Stimulated activated CD4-positive, alpha-beta T cell treated with anti-CD3 and anti-CD28 coated beads, Interleukin-4, amount 100 ng/mL, for 1 hour (primary cell): ENCODE measurements around the gene WASF3.

Experiments used
- DNase-seq: peaks from one replicate; pipeline ENCODE4 v3.0.0-alpha.2; 2020

Gene WASF3, protein sequence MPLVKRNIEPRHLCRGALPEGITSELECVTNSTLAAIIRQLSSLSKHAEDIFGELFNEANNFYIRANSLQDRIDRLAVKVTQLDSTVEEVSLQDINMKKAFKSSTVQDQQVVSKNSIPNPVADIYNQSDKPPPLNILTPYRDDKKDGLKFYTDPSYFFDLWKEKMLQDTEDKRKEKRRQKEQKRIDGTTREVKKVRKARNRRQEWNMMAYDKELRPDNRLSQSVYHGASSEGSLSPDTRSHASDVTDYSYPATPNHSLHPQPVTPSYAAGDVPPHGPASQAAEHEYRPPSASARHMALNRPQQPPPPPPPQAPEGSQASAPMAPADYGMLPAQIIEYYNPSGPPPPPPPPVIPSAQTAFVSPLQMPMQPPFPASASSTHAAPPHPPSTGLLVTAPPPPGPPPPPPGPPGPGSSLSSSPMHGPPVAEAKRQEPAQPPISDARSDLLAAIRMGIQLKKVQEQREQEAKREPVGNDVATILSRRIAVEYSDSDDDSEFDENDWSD

DNA sequence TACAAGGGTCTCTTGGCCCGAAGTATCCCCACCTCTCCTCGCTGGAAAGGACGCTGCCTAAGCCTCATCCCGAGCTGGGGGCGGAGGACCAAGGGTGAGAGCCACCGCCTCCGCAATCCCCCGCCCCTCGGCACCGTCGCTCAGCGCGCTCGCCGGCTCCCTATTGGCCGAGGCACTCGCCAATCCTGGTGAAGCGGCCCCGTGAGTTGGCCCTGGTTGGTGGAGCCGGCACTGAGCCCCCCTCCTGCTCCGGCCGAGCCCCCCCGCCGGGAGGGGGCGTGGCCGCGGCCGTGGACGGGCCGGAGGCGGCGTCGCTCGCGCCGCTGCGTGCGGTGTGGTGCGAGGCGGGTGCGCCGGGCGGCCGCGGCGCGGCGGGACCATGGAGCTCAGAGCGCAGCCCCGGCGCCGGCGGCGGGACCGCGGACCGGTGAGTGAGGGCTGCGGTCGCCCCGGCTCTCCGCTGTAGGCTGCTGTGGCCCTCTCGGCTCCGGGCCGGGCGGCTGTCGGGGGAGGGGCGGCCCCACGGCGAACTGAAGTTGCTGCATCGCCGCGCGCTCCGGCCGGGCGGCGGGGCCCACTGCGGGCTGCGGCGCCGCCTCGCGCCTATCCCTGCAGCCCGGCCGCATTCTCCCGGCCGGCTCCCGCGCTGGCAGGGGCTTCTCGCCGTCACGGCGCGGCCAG is at the start of gene WASF3:
Gene WASF3 (plus strand): TSS at position 291 of the 681 bp plus-strand sequence. CDS start 84,588 bp downstream, outside the sequence.
- DNase-seq = peak; percentile 25

GRCh38 chr13:26508885-26509284 is 48.6 kb upstream of the WASF3 start:
- DNase-seq = no peak

DNA sequence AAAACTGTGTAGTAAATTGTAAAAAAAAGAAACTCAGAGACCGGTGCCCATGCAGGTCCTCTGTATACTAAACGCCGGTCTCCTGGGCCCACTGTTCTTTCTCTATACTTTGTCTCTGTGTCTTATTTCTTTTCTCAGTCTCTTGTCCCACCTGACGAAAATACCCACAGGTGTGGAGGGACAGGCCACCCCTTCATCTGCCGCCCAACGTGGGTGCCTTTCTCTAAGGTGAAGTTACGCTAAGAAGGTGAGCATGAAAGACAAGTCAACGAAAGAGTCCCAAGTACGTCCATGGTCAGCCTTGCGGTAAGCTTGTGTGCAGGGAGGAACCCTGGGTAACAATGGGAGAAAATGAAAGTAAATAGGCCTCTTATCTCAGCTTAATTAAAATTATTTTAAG is 48.0 kb upstream of the WASF3 start:
- no peak for DNase-seq

DNA sequence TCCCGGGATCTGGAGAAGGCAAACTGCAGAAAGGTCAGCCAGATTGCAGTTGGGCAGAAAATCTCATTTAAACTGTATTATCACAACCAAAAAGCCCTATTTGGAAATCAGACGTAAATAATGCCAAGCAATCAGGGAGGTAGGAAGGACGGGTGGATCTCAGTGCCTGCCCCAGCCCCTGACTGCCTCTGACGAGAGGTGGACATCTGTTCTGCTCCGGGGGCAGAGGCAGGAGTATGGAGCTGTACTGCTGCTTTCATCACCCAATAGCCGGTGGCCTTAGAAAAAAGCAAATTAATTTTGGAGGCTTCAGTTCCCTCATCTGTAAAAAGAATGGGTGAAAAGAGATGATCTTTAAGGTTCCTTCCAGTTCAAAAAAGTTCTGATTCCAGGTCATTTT is 43.6 kb upstream of the WASF3 start:
- DNase-seq = no peak

DNA sequence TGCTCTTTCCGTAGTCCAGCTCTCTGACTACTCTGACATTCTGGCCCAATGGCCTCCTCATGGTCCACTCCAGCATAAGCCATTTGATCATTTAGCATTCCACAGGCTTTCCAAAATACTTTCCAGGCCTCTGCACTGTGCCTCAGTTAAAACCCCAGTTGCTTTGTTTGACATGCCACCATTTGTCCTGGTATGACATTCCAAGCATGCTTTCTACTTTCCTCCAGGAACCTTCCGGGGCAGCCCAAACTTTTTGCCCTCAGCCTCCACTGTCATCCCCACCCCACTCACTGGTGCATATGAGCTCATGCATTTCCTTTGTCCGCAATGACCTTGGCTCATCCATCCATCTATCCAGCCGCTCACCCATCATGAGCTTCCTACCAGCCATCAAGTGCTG is 41.8 kb upstream of the WASF3 start:
- no peak for DNase-seq

- DNase-seq = no peak
These were observed 39.5 kb upstream of the WASF3 start for GRCh38 chr13:26517936-26518335.

- no peak for DNase-seq
These were observed 39.0 kb upstream of the WASF3 start for GRCh38 chr13:26518451-26518959.

GRCh38 chr13:26522571-26522970 is 34.9 kb upstream of the WASF3 start:
- no peak for DNase-seq

DNA sequence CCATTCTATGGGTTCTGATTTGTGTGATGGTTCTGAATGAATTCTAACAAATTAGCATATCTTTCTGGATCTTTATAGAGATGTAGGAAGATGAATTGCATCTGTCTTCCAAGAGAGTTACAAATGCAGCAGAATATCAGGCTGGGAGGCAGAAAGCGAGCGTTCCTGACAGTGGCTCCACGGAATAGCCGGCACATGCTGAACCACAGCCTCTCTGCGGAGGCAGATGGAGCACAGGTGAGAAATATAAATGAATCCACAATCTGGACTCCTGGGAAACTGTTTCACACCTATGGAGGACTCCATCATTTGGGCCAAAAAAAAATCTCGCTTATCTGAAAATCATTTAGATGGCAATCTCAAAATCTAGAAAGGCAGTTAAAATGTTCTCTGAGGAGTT is 34.5 kb upstream of the WASF3 start:
- DNase-seq = no peak

DNA sequence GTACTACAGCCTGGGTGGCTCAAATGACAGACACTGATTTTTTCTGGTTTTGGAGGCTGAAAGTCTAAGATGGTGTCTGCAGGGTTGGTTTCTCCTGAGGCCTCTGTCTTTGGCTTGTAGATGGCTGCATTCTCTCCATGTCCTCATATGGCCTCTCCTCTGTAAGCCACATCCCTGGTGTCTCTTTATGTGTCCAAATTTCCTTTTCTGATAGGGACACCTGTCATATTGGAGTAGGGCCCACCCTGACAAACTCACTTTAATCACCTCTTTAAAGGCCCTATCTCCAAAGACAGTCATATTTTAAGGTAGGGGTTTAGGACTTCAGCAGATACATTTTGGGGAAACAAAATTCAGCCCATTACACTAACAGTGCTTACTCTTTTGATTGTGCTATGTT is 32.0 kb upstream of the WASF3 start:
- no peak for DNase-seq

- no peak for DNase-seq
These were observed 30.7 kb upstream of the WASF3 start for GRCh38 chr13:26526702-26527216.

- no peak for DNase-seq
These were observed 29.0 kb upstream of the WASF3 start for GRCh38 chr13:26528527-26528926.

DNA sequence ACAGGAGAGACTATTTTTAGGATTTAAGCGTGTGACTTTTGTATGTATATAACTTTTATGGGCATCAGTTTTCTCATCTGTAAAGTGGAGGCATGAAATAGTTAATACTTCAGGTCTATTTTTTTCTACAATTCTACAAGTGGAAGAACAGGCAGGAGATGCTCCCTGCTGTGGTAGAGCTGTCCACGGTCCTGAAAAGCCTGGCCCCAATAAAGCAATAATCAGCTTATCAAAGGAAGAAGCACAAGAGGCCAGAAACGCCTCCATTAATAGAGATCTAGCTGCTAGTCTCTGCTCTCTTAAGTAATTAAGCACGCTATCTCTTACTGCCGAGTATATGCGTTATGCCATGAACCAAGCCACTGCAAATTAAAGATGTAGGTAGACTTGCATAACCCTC is 28.0 kb upstream of the WASF3 start:
- peak; percentile 11 for DNase-seq

DNA sequence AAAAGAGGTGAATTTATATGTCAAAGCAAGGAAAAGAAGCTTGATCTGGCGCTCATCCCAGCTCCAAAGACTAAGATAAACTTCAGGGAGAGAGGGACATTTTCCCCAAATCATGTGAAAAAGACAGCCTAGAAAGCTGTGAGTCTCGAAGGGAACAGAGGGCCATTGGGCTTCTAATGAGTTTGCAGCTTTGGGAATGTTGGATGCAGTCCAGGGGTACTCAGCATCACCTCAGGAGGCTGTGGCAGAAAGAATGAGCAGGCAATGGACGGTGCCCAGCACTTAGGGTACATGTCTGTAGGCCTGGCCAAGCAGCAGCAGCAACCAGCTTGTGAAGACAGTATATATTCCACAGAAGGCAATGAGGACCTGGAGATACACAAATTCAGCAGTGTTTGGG is 25.7 kb upstream of the WASF3 start:
- DNase-seq = no peak

DNA sequence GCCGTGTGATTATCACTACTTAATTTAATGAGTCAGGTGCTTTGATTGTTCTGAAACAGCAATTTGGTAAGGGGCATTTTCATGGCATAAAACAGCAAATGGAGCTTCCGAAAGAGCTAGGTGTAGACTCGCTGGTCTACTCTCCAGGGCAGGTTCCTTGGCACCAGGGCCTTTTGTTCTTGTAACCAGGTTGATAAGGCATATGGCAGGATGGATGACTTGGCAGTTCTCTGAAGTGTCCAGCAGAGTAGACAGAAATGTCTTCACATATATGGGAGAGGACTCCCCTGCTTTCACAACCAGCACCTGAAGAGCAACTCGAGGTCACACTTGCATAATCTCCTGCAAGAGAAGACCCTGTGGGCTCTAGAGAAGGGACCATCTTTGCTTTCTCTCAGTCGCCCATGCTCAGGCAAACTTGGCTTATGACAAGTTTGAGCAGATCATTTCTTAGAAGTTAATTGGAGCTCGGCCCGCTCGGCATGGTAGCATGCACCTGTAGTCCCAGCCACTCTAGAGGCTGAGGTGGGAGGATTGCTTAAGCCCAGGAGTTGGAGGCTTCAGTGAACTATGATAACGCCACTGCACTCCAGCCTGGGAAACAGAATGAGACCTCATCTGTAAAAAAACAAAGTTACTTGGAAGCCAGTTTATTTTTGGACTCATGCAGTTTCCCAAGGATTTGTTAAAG is 23.3 kb upstream of the WASF3 start:
- DNase-seq = no peak

DNA sequence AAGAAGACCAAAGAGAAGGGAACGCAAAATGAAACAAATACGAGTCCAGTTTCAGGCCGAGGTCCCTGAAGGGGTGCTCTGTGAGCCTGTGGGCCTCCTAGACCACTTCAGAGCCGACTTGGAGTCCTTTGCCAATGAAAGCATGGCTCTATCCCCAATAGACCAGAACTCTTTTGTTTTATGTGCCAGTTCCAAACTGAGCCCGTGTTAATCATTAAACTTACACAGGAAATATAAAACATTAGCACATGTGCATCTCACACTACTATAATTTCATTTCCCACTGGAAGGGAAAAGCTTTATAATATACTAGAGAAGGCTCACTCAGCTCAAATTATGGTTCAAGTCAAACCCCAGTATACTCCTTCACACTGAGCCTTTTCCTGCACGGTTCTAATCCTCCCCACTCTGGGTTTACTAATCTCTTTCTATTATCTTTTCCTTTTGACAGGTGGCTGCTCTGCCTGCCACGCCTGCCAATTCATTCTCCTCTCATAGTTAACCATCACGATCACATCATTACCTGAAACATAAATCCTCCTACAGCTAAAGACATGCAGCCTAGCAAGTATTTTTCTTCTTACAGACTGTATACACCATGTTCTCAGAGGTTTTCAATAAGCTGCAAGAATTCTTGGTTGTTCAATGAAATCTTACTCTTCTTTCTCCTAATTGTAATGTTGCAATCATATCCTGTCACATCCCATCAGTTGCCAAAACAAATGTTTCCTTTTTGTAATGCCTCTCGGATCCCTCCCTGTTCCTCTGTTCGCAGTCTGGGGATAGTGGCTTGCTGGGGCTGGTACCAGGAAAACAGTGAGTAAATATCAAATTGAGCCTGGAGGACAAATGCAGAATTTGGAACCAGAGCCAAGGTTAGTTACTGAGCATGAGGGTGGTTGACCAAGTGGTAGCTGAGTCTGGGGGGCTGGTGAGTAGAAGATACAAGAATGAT is 18.8 kb upstream of the WASF3 start:
- no peak for DNase-seq

- no peak for DNase-seq
These were observed 17.7 kb upstream of the WASF3 start for GRCh38 chr13:26539738-26540292.

GRCh38 chr13:26540334-26540733 is 17.1 kb upstream of the WASF3 start:
- DNase-seq = no peak

- DNase-seq = no peak
These were observed 16.4 kb upstream of the WASF3 start for GRCh38 chr13:26541041-26541440.

DNA sequence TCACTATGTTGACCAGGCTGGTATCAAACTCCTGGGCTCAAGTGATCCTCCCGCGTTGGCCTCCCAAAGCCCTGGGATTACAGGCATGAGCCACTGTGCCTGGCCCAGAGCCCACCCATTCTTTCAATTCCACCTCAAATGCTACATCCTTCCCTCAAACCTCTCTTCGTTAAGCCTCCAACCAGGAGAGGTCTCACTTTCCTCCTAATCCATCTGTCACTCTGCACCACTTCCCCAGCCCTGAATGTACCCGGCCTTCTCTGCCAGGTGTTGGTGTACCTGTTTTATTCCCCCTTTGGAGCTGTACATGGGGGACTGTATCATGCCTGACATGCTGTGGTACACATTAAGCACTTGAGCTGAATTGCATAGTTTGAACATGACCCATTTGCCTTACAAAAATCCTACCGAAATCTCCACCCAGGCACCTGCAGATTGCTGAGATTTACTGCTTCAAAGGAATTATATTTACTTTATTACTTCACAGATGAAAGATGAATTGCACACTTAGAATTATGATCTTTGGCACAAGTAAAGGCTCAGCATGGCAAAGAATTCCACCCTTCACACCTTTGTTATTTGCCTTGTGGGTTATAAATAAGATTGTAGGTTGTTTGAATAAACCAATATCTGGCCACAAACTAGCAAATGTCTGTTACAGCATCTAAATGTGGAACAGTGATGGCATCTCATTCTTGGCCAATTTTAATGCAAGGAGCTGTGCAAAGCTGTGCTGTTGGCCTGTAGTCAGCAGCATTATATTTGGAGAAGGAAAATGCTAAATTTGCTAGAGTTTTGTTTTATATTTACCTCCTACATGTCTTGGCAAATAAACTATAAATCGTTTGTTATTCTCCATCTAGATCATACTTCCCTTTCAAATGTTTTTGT is 15.6 kb upstream of the WASF3 start:
- no peak for DNase-seq

GRCh38 chr13:26544707-26545106 is 12.8 kb upstream of the WASF3 start:
- no peak for DNase-seq
